HG02870 (cell line): ENCODE results near the gene SELENON.

ENCODE experiments used
- ATAC-seq: cut with Tn5 transposase; IDR thresholded peaks from one replicate; pipeline ENCODE4 v1.9.1; 2021; ENCODE audit warnings: mild to moderate bottlenecking, moderate library complexity; ENCODE audit not compliant: unreplicated experiment

SELENON gene, protein sequence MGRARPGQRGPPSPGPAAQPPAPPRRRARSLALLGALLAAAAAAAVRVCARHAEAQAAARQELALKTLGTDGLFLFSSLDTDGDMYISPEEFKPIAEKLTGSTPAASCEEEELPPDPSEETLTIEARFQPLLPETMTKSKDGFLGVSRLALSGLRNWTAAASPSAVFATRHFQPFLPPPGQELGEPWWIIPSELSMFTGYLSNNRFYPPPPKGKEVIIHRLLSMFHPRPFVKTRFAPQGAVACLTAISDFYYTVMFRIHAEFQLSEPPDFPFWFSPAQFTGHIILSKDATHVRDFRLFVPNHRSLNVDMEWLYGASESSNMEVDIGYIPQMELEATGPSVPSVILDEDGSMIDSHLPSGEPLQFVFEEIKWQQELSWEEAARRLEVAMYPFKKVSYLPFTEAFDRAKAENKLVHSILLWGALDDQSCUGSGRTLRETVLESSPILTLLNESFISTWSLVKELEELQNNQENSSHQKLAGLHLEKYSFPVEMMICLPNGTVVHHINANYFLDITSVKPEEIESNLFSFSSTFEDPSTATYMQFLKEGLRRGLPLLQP

GRCh38 chr1:25799935-25800702 is at the start of gene SELENON:
TSS of gene SELENON (plus strand) at chr1:25800193. CDS start at chr1:25800231, 38 bp downstream.
- ATAC-seq = no peak

DNA sequence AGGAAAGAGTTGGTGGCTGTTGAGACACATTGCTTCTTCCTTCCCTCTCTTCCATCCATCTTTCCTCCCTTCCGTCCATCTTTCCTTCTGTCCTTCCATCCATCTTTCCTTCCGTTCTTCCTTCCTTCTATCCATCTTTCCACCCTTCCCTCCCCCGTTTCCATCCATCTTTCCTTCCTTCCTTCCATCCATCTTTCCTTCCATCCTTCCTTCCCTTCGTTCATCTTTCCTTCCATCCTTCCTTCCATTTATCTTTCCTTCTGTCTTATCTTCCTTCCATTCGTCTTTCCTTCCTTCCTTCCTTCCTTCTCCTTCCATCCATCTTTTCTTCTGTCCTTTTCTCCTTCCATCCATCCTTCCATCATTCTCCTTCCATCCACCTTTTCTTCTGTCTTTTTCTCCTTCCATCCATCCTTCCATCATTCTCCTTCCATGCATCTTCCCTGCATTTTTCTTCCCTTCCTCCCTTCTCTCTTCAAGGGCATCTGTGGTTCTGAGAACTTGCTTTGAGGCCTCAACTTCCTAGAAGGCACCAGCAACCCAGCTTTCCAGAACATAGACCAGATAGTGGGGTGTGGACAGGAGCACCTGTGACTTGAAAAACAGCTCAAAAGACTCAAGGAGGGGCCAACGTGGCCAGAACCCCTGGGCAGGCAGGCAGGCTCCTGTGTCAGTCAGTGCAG is 48.9 kb upstream of the SELENON start:
- ATAC-seq = no peak

GRCh38 chr1:25754470-25755181 is 45.4 kb upstream of the SELENON start:
- ATAC-seq = no peak

DNA sequence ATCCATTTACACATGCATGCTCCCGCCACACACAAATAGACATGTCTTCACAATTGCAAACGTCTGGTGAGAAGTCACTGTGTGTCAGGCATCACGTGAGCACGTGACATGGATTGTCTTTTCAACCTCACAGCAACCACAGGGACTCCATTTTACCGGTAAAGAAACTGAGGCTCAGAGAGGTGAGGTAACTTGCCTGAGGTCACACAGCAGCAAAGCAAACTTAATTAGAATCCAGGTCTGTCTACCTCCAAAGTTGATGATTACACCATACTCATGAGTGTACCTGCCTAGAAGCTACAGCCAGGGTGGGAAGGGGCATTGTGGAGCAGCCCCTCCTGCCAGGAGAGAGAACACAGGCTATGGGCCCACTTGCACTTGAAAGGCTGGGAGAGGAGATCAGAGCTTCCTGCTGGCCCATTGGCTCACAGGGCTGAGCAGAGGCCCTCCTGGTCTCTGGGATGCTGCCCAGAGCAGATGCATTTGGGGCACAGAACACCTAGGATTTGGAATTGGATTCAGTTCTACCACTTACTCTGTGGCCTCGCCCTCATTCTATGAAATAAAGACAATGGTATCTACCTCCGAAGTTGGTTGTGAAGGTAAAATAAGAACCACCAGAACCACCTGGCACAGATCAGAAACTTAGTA is 44.4 kb upstream of the SELENON start:
- ATAC-seq = no peak

DNA sequence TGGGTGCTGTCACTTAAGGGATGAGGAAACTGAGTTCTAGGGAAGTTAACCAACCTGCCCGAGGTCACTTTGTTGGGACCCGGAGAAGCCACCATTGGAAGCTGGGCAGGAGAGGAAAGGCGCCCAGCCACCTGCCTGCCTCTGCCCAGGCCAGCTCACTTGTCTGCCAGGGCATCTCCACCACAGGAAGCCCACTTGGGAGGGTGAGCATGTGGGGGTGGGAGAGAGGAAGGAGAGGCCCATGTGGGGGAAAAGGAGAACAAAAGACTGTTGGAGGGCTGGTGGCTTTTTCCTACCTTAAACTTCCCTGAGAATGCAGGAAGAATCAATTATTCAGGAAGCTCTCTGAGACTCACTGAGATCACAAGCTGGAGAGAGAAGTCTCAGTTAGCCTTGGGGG is 43.8 kb upstream of the SELENON start:
- ATAC-seq = no peak

DNA sequence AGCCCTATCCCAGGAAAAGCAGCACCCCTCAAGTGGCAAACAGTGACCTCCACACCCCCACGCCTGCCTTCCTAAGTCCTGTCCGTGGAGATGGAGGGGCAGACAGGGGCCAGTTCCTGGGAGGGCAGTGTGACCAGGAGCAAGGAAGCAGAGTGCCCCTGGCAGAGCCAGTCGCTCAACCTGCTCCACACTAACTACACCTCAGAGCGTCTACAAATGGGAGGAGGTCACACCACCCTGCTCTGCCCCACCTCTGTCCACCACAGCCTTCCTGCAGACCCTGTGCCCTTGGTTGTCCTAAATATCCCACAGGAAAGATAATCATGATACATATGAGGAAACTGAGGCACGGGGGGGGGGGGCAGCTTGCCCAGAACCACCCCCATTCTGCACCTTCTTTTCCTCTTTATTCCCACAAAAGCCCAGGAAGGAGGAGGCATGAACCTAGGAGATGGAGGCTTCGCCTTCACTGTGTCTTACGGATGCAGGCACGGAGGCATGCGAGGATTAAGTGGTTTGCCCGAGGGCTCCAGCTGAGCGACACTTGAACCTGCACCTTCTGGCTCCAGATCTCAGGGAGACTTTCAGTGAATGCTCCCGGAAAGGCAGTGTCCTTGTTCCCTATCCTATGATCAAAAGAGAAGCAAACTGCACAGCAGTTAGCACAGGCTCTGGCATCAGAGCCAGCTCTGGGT is 42.7 kb upstream of the SELENON start:
- no peak for ATAC-seq

DNA sequence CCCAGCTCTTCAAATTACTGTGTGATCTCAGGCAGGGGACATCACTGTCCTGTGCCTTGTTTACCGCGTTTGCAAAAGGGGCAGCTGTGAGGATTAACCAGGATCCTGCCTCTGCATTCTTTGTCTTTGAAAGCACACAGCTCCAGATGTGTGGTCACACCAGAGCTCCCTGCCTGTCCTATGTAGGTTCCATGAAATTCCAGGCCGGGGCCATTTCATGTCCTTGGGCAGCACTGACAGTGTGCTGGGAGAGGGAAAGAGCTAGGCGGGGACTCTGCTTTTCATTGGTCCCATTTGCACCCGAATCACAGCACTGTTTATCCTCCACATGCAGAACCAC is 42.2 kb upstream of the SELENON start:
- ATAC-seq = no peak

- no peak for ATAC-seq
Observed at GRCh38 chr1:25758466-25759070, 41.4 kb upstream of the SELENON start.

GRCh38 chr1:25760122-25760719 is 39.8 kb upstream of the SELENON start:
- no peak for ATAC-seq

DNA sequence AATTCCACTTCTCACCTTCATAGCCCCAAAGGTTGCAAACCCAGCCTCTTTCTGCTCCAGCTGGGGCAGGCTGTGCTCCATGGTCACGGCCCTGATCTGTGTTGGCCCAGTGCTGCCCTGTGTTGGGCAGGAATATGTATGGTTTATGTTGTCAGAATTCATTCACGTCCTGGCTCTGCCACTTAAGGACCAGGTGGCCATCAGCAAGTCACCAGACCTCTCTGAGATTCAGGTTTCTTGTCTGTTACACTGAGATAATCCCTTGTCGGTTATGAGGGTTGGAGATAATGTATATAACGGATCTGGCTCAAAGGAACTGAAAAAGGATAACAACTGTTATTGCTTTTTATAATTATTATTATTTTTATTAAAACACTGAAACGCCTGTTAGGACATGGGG is 39.1 kb upstream of the SELENON start:
- ATAC-seq = no peak

- ATAC-seq = no peak
Observed at GRCh38 chr1:25763493-25763892, 36.5 kb upstream of the SELENON start.

- ATAC-seq = no peak
Observed at GRCh38 chr1:25765136-25765922, 34.7 kb upstream of the SELENON start.

DNA sequence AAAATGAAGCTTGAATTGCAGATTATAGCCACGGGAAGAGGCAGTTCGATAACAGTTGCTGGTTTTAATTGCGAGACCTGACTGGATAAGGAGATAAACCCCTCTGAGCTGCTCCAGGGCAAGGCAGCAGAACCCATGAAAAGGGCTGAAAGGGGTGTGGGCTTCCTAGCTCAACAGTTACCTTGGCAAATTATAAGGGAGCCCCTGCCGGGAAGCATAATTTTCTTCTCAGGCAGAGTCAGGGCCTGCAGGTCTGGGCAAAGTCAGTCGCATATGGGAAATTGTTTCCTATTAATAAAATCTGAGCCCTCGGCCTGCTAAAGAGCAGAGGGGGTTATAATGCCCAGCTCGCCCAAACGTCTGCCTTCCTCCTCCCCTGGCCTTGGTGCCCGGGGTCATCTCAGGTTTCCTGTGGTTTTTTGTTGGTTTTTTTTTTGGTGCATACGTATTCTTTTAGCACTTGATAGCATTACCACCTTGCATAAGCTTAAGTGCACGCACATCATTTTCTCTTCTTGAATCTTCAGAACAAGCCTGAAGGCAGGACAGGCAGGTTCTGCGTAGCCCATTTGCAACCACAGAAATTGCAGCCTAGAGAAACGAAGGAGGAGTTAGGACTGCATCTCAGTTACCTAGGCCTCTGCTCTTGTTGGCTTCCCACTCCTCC is 33.9 kb upstream of the SELENON start:
- ATAC-seq = no peak

- no peak for ATAC-seq
Observed at GRCh38 chr1:25766721-25767436, 33.1 kb upstream of the SELENON start.

- ATAC-seq = no peak
Observed at GRCh38 chr1:25767437-25767770, 32.6 kb upstream of the SELENON start.

DNA sequence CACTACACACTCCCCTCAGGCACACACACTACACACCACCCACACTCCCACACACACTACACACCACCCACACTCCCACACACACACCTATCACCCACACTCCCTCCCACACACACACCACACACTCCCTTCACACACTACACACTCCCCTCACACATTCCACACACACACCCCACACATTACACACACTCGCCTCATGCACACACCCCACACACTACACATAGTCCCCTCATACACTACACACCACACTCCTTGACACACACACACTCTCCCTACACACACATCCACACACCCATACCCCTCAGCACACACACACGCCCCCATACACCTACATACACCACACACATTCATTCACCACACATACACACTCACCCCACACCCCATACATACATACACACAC is 31.0 kb upstream of the SELENON start:
- ATAC-seq = no peak
